ENCODE data around the gene FBN2. TPM values are rescaled to one million over a fixed set of nuclear protein-coding genes. Genes with fewer than 3 reads are reported as not detected.

The FBN2 gene
- total and polyA plus RNA-seq, 7 donors = 0.23 to 2.0 (median 0.51) TPM; not detected in 1

DNA sequence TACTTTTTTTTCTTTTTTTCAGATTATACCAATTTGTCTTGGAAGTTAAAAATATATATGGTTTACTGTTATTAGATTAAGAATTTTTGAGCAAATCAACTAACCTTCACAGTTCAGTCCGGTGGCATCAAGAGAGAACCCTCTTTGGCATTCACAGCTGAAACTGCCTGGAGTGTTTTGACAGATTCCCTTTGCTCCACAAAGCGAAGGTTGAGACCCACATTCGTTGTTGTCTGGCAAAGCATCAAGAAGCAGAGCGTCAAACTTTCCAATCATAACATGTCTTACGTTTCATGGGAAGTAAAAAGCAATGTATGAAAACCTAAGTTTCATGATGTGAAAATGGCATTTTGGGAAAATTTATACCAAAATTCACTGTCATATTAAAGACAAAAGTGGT is 264.3 kb downstream of the FBN2 start:
- no peak for DNase-seq
- WGBS, 2 donors = 69 to 78% methylated on average over 5 of the region's 5 CpGs

DNA sequence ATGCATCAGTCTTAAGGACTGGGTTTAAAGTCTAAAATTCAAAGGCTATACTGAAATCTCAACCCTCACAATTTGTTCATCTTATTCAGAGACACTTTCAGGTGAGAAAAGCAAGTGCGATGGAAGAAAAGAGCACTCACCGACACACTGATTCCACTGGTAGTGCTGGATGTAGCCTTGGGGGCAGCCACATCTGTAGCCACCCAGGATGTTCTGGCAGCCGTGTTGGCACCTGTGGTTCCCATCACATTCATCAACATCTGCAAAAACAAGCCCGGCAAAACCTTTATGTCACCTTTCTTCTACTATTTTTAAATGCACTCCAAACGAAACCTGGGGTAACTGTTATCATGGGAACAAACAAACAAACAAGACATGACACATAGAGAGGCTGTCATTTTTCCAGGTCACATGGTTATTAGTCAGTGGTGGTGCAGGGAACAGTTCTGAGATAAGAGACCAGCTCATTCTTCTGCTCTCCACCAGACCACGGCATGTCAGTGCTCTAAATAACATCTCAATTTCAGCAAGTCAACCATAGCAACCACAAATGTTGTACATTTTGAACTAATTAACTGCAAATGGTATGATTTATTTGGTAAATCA is 266.1 kb downstream of the FBN2 start:
- H3K27me3 ChIP-seq = no peaks in the 10 kb centered on the region
- intact Hi-C loops (cut with DNase I) = no loop called here
- 63 to 79% methylated on average over 6 of the region's 6 CpGs for WGBS, 2 donors
- no peaks in the 10 kb centered on the region for H3K36me3 ChIP-seq
- no peaks in the 10 kb centered on the region for H3K4me1 ChIP-seq
- no peak for TF ChIP-seq EP300 (IDR thresholded peaks at IDR 0.05)
- TF ChIP-seq, protein P1, sequence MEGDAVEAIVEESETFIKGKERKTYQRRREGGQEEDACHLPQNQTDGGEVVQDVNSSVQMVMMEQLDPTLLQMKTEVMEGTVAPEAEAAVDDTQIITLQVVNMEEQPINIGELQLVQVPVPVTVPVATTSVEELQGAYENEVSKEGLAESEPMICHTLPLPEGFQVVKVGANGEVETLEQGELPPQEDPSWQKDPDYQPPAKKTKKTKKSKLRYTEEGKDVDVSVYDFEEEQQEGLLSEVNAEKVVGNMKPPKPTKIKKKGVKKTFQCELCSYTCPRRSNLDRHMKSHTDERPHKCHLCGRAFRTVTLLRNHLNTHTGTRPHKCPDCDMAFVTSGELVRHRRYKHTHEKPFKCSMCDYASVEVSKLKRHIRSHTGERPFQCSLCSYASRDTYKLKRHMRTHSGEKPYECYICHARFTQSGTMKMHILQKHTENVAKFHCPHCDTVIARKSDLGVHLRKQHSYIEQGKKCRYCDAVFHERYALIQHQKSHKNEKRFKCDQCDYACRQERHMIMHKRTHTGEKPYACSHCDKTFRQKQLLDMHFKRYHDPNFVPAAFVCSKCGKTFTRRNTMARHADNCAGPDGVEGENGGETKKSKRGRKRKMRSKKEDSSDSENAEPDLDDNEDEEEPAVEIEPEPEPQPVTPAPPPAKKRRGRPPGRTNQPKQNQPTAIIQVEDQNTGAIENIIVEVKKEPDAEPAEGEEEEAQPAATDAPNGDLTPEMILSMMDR (IDR thresholded peaks at IDR 0.05) = no peak
- no peak for TF ChIP-seq POLR2A (IDR thresholded peaks at IDR 0.05)
- TF ChIP-seq POLR2AphosphoS5 (IDR thresholded peaks at IDR 0.05) = no peak
- DNase-seq = no peak
- no peaks in the 10 kb centered on the region for H3K9me3 ChIP-seq
- H3K27ac ChIP-seq = peak overlapping the region in 1 of 4 donors; percentile 4
- H3K4me3 ChIP-seq = no peak overlapping the region

More for the DNA sequence above, 264.3 kb downstream of the FBN2 start:
- Histone ChIP-seq H3K9me3 (no peaks in the 10 kb centered on the region), H3K4me1 (no peaks in the 10 kb centered on the region), H3K36me3 (no peaks in the 10 kb centered on the region), H3K27me3 (no peaks in the 10 kb centered on the region), H3K27ac (peak overlapping the region in 1 of 4 donors; percentile 23), H3K4me3 (no peak overlapping the region)
- TF ChIP-seq EP300 (IDR thresholded peaks at IDR 0.05) = no peak
- intact Hi-C loops (cut with DNase I) = no loop called here

DNA sequence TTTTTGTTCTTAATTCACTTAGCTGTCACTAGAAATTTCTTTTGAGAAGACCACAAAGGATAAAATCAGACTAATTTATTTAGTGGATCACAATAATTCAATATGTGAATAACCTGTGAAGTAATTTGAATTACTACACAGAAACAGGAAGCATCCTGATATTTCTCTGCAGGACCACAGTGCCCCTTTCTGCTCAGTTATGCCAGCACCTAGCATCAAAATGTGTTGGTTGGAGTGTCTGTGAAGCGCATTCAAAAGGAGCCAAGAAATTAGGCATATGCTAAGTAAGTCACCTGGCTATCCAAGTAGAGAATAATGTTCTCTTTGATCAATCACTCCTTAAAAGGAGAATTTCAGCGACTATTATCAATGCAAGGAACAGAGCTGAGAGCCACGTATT is 267.0 kb downstream of the FBN2 start:
- WGBS, 2 donors = 68 to 77% methylated on average over 3 of the region's 3 CpGs
- no peak overlapping the region for H3K27ac ChIP-seq
- intact Hi-C loops (cut with DNase I) = no loop called here

DNA sequence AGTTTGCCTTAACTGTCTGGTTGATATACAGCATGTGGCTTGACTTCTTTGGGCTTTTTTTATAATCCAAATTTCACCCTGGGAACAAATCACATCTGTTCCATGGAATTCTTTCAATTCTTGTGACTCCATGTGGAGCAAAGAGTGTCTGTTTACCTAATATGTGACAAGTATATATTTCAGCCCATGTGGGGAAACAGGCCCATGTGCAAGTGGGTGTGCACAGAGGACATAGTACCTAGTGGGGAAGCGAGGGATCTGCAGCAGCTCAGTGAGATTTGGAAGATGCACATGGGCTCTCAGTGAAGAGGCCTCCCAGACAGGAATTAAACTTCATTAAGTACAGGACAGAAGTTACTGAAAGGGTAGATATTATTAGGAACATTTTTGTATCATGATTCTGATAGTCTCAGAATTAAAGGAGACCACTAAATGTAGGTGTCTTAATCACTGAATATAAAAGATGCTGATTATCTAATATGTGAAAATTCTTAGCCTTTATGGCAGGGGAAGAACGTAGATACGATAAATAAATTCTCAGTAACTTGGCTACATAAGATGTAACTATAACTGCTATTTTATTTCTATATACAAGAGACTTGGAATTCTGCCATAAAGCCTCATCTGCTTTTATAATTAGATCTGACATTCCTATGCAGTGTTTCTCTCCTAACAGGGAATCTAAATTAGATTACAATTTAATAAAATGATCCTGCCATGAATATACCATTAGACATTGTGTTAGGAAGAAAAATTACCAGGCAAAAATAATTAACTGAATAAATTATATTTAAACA is 273.3 kb downstream of the FBN2 start:
- Histone ChIP-seq H3K4me1 (peaks cover 0 to 18% (median 13%) of the 10 kb centered on the region in 4 donors), H3K27ac (no peak overlapping the region), H3K9me3 (no peaks in the 10 kb centered on the region), H3K27me3 (no peaks in the 10 kb centered on the region), H3K36me3 (no peaks in the 10 kb centered on the region), H3K4me3 (no peak overlapping the region)
- intact Hi-C loops (cut with DNase I) = no loop called here
- whole genome bisulfite sequencing, 2 donors = 70 to 78% methylated on average over 3 of the region's 3 CpGs
- DNase-seq = no peak
- TF ChIP-seq EP300 (IDR thresholded peaks at IDR 0.05) = no peak
- no peak for TF ChIP-seq POLR2A (IDR thresholded peaks at IDR 0.05)
- TF ChIP-seq, protein P1 (IDR thresholded peaks at IDR 0.05) = no peak
- peak in 2 of 4 donors; percentile 10 to 54 for TF ChIP-seq POLR2AphosphoS5 (IDR thresholded peaks at IDR 0.05)

More for the DNA sequence above, 267.0 kb downstream of the FBN2 start:
- no peak for DNase-seq
- Histone ChIP-seq H3K36me3 (no peaks in the 10 kb centered on the region), H3K4me1 (no peaks in the 10 kb centered on the region), H3K27me3 (no peaks in the 10 kb centered on the region), H3K9me3 (no peaks in the 10 kb centered on the region), H3K4me3 (no peak overlapping the region)
- TF ChIP-seq, protein P1 (IDR thresholded peaks at IDR 0.05) = no peak
- TF ChIP-seq POLR2AphosphoS5 (IDR thresholded peaks at IDR 0.05) = no peak
- no peak for TF ChIP-seq EP300 (IDR thresholded peaks at IDR 0.05)

DNA sequence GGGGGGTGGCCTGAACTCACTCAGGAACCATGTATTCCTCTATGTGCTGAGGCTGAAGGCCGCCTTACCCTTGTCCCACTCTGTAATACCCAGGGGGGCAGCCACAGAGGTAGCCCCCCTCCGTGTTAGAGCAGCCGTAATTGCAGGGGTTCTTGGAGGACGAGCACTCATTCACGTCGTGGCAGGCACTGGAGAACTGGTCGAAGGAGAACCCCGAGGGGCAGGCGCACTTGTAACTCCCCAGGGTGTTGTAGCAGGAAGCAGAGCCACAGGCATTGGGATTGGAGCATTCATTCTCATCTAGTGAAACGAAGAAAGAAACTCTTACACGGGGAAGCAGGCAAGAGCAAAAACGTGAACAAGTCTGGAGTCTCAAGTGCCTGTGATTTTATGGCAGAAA is 274.7 kb downstream of the FBN2 start:
- peaks cover 0 to 18% (median 13%) of the 10 kb centered on the region in 4 donors for H3K4me1 ChIP-seq
- H3K36me3 ChIP-seq = no peaks in the 10 kb centered on the region
- H3K9me3 ChIP-seq = no peaks in the 10 kb centered on the region
- intact Hi-C loops (cut with DNase I) = no loop called here
- H3K4me3 ChIP-seq = no peak overlapping the region
- no peak overlapping the region for H3K27ac ChIP-seq
- no peak for DNase-seq
- H3K27me3 ChIP-seq = no peaks in the 10 kb centered on the region
- 86 to 87% methylated on average over 12 of the region's 12 CpGs for WGBS, 2 donors
- no peak for TF ChIP-seq EP300 (IDR thresholded peaks at IDR 0.05)
- no peak for TF ChIP-seq POLR2AphosphoS5 (IDR thresholded peaks at IDR 0.05)
- TF ChIP-seq, protein P1 (IDR thresholded peaks at IDR 0.05) = no peak
- TF ChIP-seq POLR2A (IDR thresholded peaks at IDR 0.05) = no peak
